ENCODE measurements around the gene HOXB9.

The HOXB9 gene

GRCh38 chr17:48608494-48608834, 17.7 kb downstream of the HOXB9 start:
- DNase-seq (no peak), ATAC-seq (replicated peaks) (no peak)
- peaks cover 10% of the 10 kb centered on the region for H3K36me3 Mint-ChIP-seq (ENCODE audit: insufficient read depth)
- H3K4me1 Mint-ChIP-seq (ENCODE audit: low read depth in 2 of 2), result peaks cover 25 to 36% of the 10 kb centered on the region in 2 donors
- no peak overlapping the region for H3K4me3 Mint-ChIP-seq
- H3K27ac Mint-ChIP-seq, result no peak overlapping the region
- no peaks in the 10 kb centered on the region for H3K9me3 Mint-ChIP-seq
- peaks cover 55 to 94% of the 10 kb centered on the region in 2 donors for H3K27me3 Mint-ChIP-seq

GRCh38 chr17:48606892-48607614, 19.1 kb downstream of the HOXB9 start:
- DNase-seq (no peak), ATAC-seq (replicated peaks) (no peak)
- H3K27me3 Mint-ChIP-seq, result peaks cover 67 to 94% of the 10 kb centered on the region in 2 donors
- H3K4me3 Mint-ChIP-seq, result no peak overlapping the region
- peaks cover 25 to 33% of the 10 kb centered on the region in 2 donors for H3K4me1 Mint-ChIP-seq (ENCODE audit: low read depth in 2 of 2)
- H3K27ac Mint-ChIP-seq, result no peak overlapping the region
- peaks cover 4% of the 10 kb centered on the region for H3K36me3 Mint-ChIP-seq (ENCODE audit: insufficient read depth)
- H3K9me3 Mint-ChIP-seq, result no peaks in the 10 kb centered on the region

- Mint-ChIP-seq H3K4me3 (no peak overlapping the region), H3K4me1 (ENCODE audit: low read depth in 2 of 2) (peaks cover 19 to 31% of the 10 kb centered on the region in 2 donors), H3K27me3 (peaks cover 67 to 94% of the 10 kb centered on the region in 2 donors), H3K9me3 (no peaks in the 10 kb centered on the region), H3K27ac (no peak overlapping the region), H3K36me3 (ENCODE audit: insufficient read depth) (peaks cover 7% of the 10 kb centered on the region)
- DNase-seq (no peak), ATAC-seq (replicated peaks) (no peak)
Measured at GRCh38 chr17:48605991-48606891, 19.9 kb downstream of the HOXB9 start.

GRCh38 chr17:48605409-48605919, 20.7 kb downstream of the HOXB9 start:
- ATAC-seq (replicated peaks) (no peak), DNase-seq (no peak)
- H3K36me3 Mint-ChIP-seq (ENCODE audit: insufficient read depth), result peaks cover 2% of the 10 kb centered on the region
- no peaks in the 10 kb centered on the region for H3K9me3 Mint-ChIP-seq
- H3K4me3 Mint-ChIP-seq, result no peak overlapping the region
- H3K27me3 Mint-ChIP-seq, result peaks cover 70 to 94% of the 10 kb centered on the region in 2 donors
- H3K4me1 Mint-ChIP-seq (ENCODE audit: low read depth in 2 of 2), result peaks cover 11 to 26% of the 10 kb centered on the region in 2 donors
- H3K27ac Mint-ChIP-seq, result no peak overlapping the region

- ATAC-seq (replicated peaks) (no peak), DNase-seq (no peak)
- peak within 1 kb of the TSS in 1 of 2 donors; percentile 50 for H3K4me3 Mint-ChIP-seq
- H3K9me3 Mint-ChIP-seq, result no peaks in the 10 kb centered on the region
- H3K4me1 Mint-ChIP-seq (ENCODE audit: low read depth in 2 of 2), result peaks cover 11 to 26% of the 10 kb centered on the region in 2 donors
- H3K36me3 Mint-ChIP-seq (ENCODE audit: insufficient read depth), result peaks cover 2% of the 10 kb centered on the region
- H3K27ac Mint-ChIP-seq, result no peak within 1 kb of the TSS
- peaks cover 76 to 100% of the 10 kb centered on the region in 2 donors for H3K27me3 Mint-ChIP-seq
Measured at GRCh38 chr17:48604770-48605329, 21.3 kb downstream of the HOXB9 start, which contains the start of gene HOXB6. TSS of gene HOXB6 (minus strand) at chr17:48604986. CDS start at chr17:48598150, 6,836 bp downstream.

- peaks cover 82 to 100% of the 10 kb centered on the region in 2 donors for H3K27me3 Mint-ChIP-seq
- H3K4me3 Mint-ChIP-seq, result no peak overlapping the region
- peaks cover 11 to 25% of the 10 kb centered on the region in 2 donors for H3K4me1 Mint-ChIP-seq (ENCODE audit: low read depth in 2 of 2)
- DNase-seq, result no peak
- H3K9me3 Mint-ChIP-seq, result no peaks in the 10 kb centered on the region
- ATAC-seq (replicated peaks), result no peak
- peaks cover 2% of the 10 kb centered on the region for H3K36me3 Mint-ChIP-seq (ENCODE audit: insufficient read depth)
- no peak overlapping the region for H3K27ac Mint-ChIP-seq
Measured at GRCh38 chr17:48603959-48604769, 22.0 kb downstream of the HOXB9 start.

- Mint-ChIP-seq H3K36me3 (ENCODE audit: insufficient read depth) (peaks cover 12% of the 10 kb centered on the region), H3K4me3 (peak overlapping the region in 1 of 2 donors; percentile 59), H3K27ac (no peak overlapping the region), H3K9me3 (no peaks in the 10 kb centered on the region), H3K4me1 (ENCODE audit: low read depth in 2 of 2) (peaks cover 30 to 42% of the 10 kb centered on the region in 2 donors), H3K27me3 (peaks cover 94 to 100% of the 10 kb centered on the region in 2 donors)
- ATAC-seq (replicated peaks), result peak; percentile 2
- DNase-seq, result no peak
Measured at GRCh38 chr17:48601539-48602425, 24.4 kb downstream of the HOXB9 start.

- Mint-ChIP-seq H3K4me1 (ENCODE audit: low read depth in 2 of 2) (peaks cover 36 to 49% of the 10 kb centered on the region in 2 donors), H3K4me3 (no peak overlapping the region), H3K27me3 (peaks cover 95 to 100% of the 10 kb centered on the region in 2 donors)
Measured at GRCh38 chr17:48601207-48601538, 25.0 kb downstream of the HOXB9 start.

GRCh38 chr17:48600244-48601098, 25.7 kb downstream of the HOXB9 start:
- Mint-ChIP-seq H3K36me3 (ENCODE audit: insufficient read depth) (peaks cover 13% of the 10 kb centered on the region), H3K9me3 (no peaks in the 10 kb centered on the region), H3K4me1 (ENCODE audit: low read depth in 2 of 2) (peaks cover 36 to 49% of the 10 kb centered on the region in 2 donors), H3K27ac (no peak overlapping the region), H3K4me3 (no peak overlapping the region), H3K27me3 (peaks cover 97 to 100% of the 10 kb centered on the region in 2 donors)
- ATAC-seq (replicated peaks) (no peak), DNase-seq (no peak)

More at GRCh38 chr17:48601207-48601538, 25.0 kb downstream of the HOXB9 start:
- no peak overlapping the region for H3K27ac Mint-ChIP-seq
- H3K9me3 Mint-ChIP-seq, result no peaks in the 10 kb centered on the region
- DNase-seq, result no peak
- no peak for ATAC-seq (replicated peaks)
- H3K36me3 Mint-ChIP-seq (ENCODE audit: insufficient read depth), result peaks cover 13% of the 10 kb centered on the region

- Mint-ChIP-seq H3K36me3 (ENCODE audit: insufficient read depth) (peaks cover 15% of the 10 kb centered on the region), H3K4me1 (ENCODE audit: low read depth in 2 of 2) (peaks cover 36 to 43% of the 10 kb centered on the region in 2 donors), H3K27me3 (peaks cover 92 to 100% of the 10 kb centered on the region in 2 donors), H3K4me3 (peak overlapping the region in 1 of 2 donors; percentile 57), H3K9me3 (no peaks in the 10 kb centered on the region), H3K27ac (no peak overlapping the region)
- DNase-seq (no peak), ATAC-seq (replicated peaks) (no peak)
Measured at GRCh38 chr17:48599354-48599753, 26.8 kb downstream of the HOXB9 start.

GRCh38 chr17:48598736-48599135, 27.4 kb downstream of the HOXB9 start:
- Mint-ChIP-seq H3K27ac (no peak overlapping the region), H3K9me3 (no peaks in the 10 kb centered on the region), H3K4me1 (ENCODE audit: low read depth in 2 of 2) (peaks cover 41 to 42% of the 10 kb centered on the region in 2 donors), H3K4me3 (peak overlapping the region; percentile 57 to 86), H3K27me3 (peaks cover 91 to 100% of the 10 kb centered on the region in 2 donors), H3K36me3 (ENCODE audit: insufficient read depth) (peaks cover 16% of the 10 kb centered on the region)
- DNase-seq, result no peak
- ATAC-seq (replicated peaks), result no peak

Measured in effector memory CD8-positive, alpha-beta T cell (primary cell).